Mesenchymal stem cell (in vitro differentiated cells and primary cell): Measurements from ENCODE around the gene RNF44.

Experiments used
- DNase-seq: peaks from one replicate; pipeline ENCODE4 v3.0.0-alpha.2; 2013
- H2AFZ ChIP-seq: one replicate; pipeline ENCODE4 v1.6.1; 2013; ENCODE audit warnings: low read depth, mild to moderate bottlenecking, control low read depth, inconsistent platforms, low read length, moderate library complexity
- H2AK5ac ChIP-seq: 2 replicates; pipeline ENCODE4 v1.6.1; 2013; ENCODE audit warnings: low read length, moderate library complexity, mild to moderate bottlenecking, inconsistent platforms; ENCODE audit not compliant: severe bottlenecking
- H2BK120ac ChIP-seq: one replicate; pipeline ENCODE4 v1.6.1; 2013; ENCODE audit warnings: low read depth, mild to moderate bottlenecking, inconsistent platforms, low read length, moderate library complexity
- H2BK12ac ChIP-seq, 2 experiments: one replicate each; pipeline ENCODE4 v1.6.1; 2013; ENCODE audit warnings: inconsistent platforms in 2 of 2, low read length in 2 of 2, mild to moderate bottlenecking in 2 of 2, moderate library complexity in 2 of 2, control low read depth in 1 of 2
- H2BK15ac ChIP-seq: one replicate; pipeline ENCODE4 v1.6.1; 2013; ENCODE audit warnings: mild to moderate bottlenecking, low read depth, inconsistent platforms; ENCODE audit not compliant: poor library complexity, severe bottlenecking
- H2BK5ac ChIP-seq: 2 replicates; pipeline ENCODE4 v1.6.1; 2013; ENCODE audit warnings: low read depth, mild to moderate bottlenecking, low read length, control low read depth, inconsistent platforms; ENCODE audit not compliant: poor library complexity, severe bottlenecking
- H3K14ac ChIP-seq, 2 experiments: one replicate each; pipeline ENCODE4 v1.6.1; 2013; ENCODE audit warnings: inconsistent platforms in 2 of 2, low read length in 2 of 2, control low read depth in 1 of 2, mild to moderate bottlenecking in 1 of 2, moderate library complexity in 1 of 2
- H3K18ac ChIP-seq, 2 experiments: one replicate each; pipeline ENCODE4 v1.6.1; 2013; ENCODE audit warnings: inconsistent platforms in 2 of 2, low read length in 2 of 2, control low read depth in 1 of 2, low read depth in 1 of 2, mild to moderate bottlenecking in 1 of 2
- H3K23ac ChIP-seq, 2 experiments: one replicate each; pipeline ENCODE4 v1.6.1; 2013; ENCODE audit warnings: inconsistent platforms in 2 of 2, low read length in 2 of 2, mild to moderate bottlenecking in 2 of 2, moderate library complexity in 2 of 2, control low read depth in 1 of 2
- H3K27ac ChIP-seq: 2 replicates; pipeline ENCODE4 v1.5.1; 2013; ENCODE audit warnings: mild to moderate bottlenecking, moderate library complexity, low read length, control low read depth, inconsistent platforms; ENCODE audit not compliant: poor library complexity, severe bottlenecking
- H3K27me3 ChIP-seq, 2 experiments: 2 replicates each; pipeline versions ENCODE4 v1.6.1 to v1.7.0; 2013; ENCODE audit warnings: low read length in 2 of 2, mild to moderate bottlenecking in 2 of 2, moderate library complexity in 2 of 2, control low read depth in 1 of 2, inconsistent platforms in 1 of 2; ENCODE audit not compliant: control insufficient read depth in 1 of 2, insufficient read depth in 1 of 2
- H3K36me3 ChIP-seq, 2 experiments: 2 replicates each; pipeline versions ENCODE4 v1.6.1 to v1.7.0; 2013; ENCODE audit warnings: low read length in 2 of 2, control low read depth in 1 of 2, inconsistent platforms in 1 of 2, low read depth in 1 of 2, mild to moderate bottlenecking in 1 of 2; ENCODE audit not compliant: insufficient read depth in 2 of 2, control insufficient read depth in 1 of 2
- H3K4ac ChIP-seq, 2 experiments: one replicate each; pipeline ENCODE4 v1.6.1; 2013; ENCODE audit warnings: inconsistent platforms in 2 of 2, low read length in 2 of 2, mild to moderate bottlenecking in 2 of 2, moderate library complexity in 2 of 2, control low read depth in 1 of 2, low read depth in 1 of 2
- H3K4me1 ChIP-seq: 2 replicates; pipeline ENCODE4 v1.6.1; 2013; ENCODE audit warnings: low read depth, low read length, control low read depth; ENCODE audit not compliant: control insufficient read depth, insufficient read depth
- H3K4me2 ChIP-seq: 2 replicates; pipeline ENCODE4 v1.6.1; 2013; ENCODE audit warnings: low read length, mild to moderate bottlenecking, inconsistent platforms; ENCODE audit not compliant: poor library complexity, severe bottlenecking
- H3K4me3 ChIP-seq, 2 experiments: 2 replicates each; pipeline versions ENCODE4 v1.5.1 to v1.7.0; 2013; ENCODE audit warnings: low read length in 2 of 2, mild to moderate bottlenecking in 2 of 2, control low read depth in 1 of 2, low read depth in 1 of 2; ENCODE audit not compliant: insufficient read depth in 1 of 2
- H3K79me1 ChIP-seq: replicated peaks from 2 replicates; pipeline ENCODE4 v1.6.1; 2013; ENCODE audit warnings: mild to moderate bottlenecking, control low read depth, low read length, inconsistent platforms; ENCODE audit not compliant: poor library complexity, severe bottlenecking
- H3K9ac ChIP-seq: 2 replicates; pipeline ENCODE4 v1.7.0; 2013; ENCODE audit warnings: mild to moderate bottlenecking, low read length, moderate library complexity
- H3K9me3 ChIP-seq: 2 replicates; pipeline ENCODE4 v1.7.0; 2013; ENCODE audit warnings: mild to moderate bottlenecking, low read length; ENCODE audit not compliant: control insufficient read depth
- H4K8ac ChIP-seq: one replicate; pipeline ENCODE4 v1.6.1; 2013; ENCODE audit warnings: inconsistent platforms, mild to moderate bottlenecking, low read length, moderate library complexity
- H4K91ac ChIP-seq: one replicate; pipeline ENCODE4 v1.6.1; 2013; ENCODE audit warnings: mild to moderate bottlenecking, low read length, inconsistent platforms
- WGBS: methylation state at CpG from one replicate; pipeline ENCODE4 v1.1.7; 2013; ENCODE audit warnings: mixed read lengths; 5-methylcytosine and 5-hydroxymethylcytosine counted together

The RNF44 gene

GRCh38 chr5:176519810-176520720 lies 17.1 kb downstream of the RNF44 start:
- H2BK15ac ChIP-seq = no peak overlapping the region
- no peak overlapping the region for H3K4me3 ChIP-seq
- H2AK5ac ChIP-seq = no peak overlapping the region
- H3K27me3 ChIP-seq = no peaks in the 10 kb centered on the region
- H3K9me3 ChIP-seq = no peaks in the 10 kb centered on the region
- 76% methylated on average over 15 of the region's 16 CpGs for WGBS
- no peak overlapping the region for H2BK120ac ChIP-seq
- H4K91ac ChIP-seq = no peak overlapping the region
- H3K27ac ChIP-seq = no peak overlapping the region
- H2AFZ ChIP-seq = no peak overlapping the region
- no peak overlapping the region for H3K14ac ChIP-seq
- H3K9ac ChIP-seq = no peak overlapping the region
- H4K8ac ChIP-seq = no peak overlapping the region
- no peak overlapping the region for H3K4ac ChIP-seq
- H3K4me2 ChIP-seq = no peak overlapping the region
- no peak overlapping the region for H2BK12ac ChIP-seq
- DNase-seq = no peak
- H3K23ac ChIP-seq = no peak overlapping the region
- H3K4me1 ChIP-seq = no peaks in the 10 kb centered on the region
- H3K36me3 ChIP-seq = no peaks in the 10 kb centered on the region
- H2BK5ac ChIP-seq = no peak overlapping the region
- H3K79me1 ChIP-seq = no peaks in the 10 kb centered on the region
- no peak overlapping the region for H3K18ac ChIP-seq

DNA sequence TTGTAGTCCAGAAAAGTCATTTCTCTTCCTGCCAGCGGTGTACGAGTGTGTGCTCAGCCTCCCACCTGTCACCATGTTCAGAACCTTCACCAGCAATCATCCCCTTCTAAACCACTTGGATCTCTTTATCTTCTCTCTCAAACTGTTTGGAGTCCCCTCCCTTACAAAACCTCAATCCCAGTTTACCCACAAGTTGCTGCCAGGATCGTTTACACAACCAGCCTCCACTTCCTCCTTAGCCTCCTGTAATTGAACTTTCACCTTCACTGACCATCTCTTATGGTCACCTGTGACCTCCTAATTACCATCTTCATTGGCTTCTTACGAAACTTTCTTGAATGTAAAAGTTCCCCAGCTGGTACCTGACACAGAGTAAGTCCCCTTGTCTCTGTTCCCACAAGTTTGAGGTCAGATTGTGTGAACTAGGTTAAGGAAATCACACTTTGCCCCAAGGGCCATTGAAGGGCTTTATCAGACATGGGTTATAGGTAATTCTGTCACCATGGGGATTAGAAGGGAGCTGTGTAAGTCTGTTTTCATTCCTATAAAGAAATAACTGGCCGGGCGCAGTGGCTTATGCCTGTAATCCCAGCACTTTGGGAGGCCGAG lies 20.0 kb downstream of the RNF44 start:
- no peak overlapping the region for H2AK5ac ChIP-seq
- H3K14ac ChIP-seq = no peak overlapping the region
- DNase-seq = no peak
- H2BK120ac ChIP-seq = no peak overlapping the region
- H3K23ac ChIP-seq = no peak overlapping the region
- H2BK15ac ChIP-seq = no peak overlapping the region
- H3K79me1 ChIP-seq = no peaks in the 10 kb centered on the region
- no peak overlapping the region for H3K27ac ChIP-seq
- no peaks in the 10 kb centered on the region for H3K9me3 ChIP-seq
- no peak overlapping the region for H3K18ac ChIP-seq
- H3K4ac ChIP-seq = no peak overlapping the region
- no peak overlapping the region for H2BK12ac ChIP-seq
- H3K36me3 ChIP-seq = no peaks in the 10 kb centered on the region
- no peak overlapping the region for H4K8ac ChIP-seq
- no peak overlapping the region for H3K4me3 ChIP-seq
- H2AFZ ChIP-seq = no peak overlapping the region
- 86% methylated on average over 7 of the region's 7 CpGs for WGBS
- no peaks in the 10 kb centered on the region for H3K4me1 ChIP-seq
- no peak overlapping the region for H3K4me2 ChIP-seq
- no peaks in the 10 kb centered on the region for H3K27me3 ChIP-seq
- H4K91ac ChIP-seq = no peak overlapping the region
- H2BK5ac ChIP-seq = no peak overlapping the region
- H3K9ac ChIP-seq = no peak overlapping the region

- Histone ChIP-seq H3K4ac (no peak overlapping the region), H4K8ac (no peak overlapping the region), H2AFZ (no peak overlapping the region), H2BK15ac (no peak overlapping the region), H3K36me3 (no peaks in the 10 kb centered on the region), H3K9ac (no peak overlapping the region), H3K4me2 (no peak overlapping the region), H2AK5ac (no peak overlapping the region), H3K27me3 (no peaks in the 10 kb centered on the region), H2BK12ac (no peak overlapping the region), H3K18ac (no peak overlapping the region), H3K23ac (no peak overlapping the region), H2BK5ac (no peak overlapping the region), H3K14ac (no peak overlapping the region), H3K79me1 (no peaks in the 10 kb centered on the region), H3K4me1 (no peaks in the 10 kb centered on the region), H2BK120ac (no peak overlapping the region), H3K27ac (no peak overlapping the region), H3K4me3 (no peak overlapping the region), H4K91ac (no peak overlapping the region), H3K9me3 (no peaks in the 10 kb centered on the region)
- no peak for DNase-seq
- 87% methylated on average over 4 of the region's 4 CpGs for WGBS
Measured at GRCh38 chr5:176515396-176515795, 21.8 kb downstream of the RNF44 start.

DNA sequence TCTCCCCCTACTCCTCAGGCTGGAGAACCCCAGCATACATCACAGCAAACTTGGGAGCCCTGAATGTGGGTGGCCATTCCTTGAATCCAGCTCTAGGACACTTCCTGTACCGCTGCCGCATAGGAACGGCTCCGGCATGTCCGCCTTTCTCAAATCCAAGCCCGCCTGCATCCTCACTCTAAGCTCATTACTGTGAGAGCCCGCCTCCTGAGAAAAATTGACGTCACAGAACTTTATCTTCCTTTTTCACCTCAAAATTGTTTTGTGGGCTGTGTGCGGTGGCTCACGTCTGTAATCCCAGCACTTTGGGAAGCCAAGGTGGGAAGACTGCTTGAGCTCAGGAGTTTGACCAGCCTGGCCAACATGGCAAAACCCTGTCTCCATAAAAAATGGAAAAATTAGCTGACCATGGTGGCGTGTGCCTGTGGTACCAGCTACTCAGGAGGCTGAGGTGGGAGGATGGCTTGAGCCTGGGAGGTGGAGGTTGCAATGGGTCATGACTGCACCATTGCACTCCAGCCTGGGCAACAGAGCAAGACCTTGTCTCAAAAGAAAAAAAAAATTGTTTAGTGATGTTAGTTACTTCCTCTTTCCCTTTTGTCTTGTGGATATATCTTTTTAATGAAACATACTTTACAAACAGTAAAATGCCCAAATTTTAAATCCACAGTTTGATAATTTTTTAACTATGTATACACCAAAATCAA lies 22.8 kb downstream of the RNF44 start:
- Histone ChIP-seq H2BK120ac (no peak overlapping the region), H3K4me1 (no peaks in the 10 kb centered on the region), H3K4ac (no peak overlapping the region), H3K27me3 (no peaks in the 10 kb centered on the region), H3K18ac (no peak overlapping the region), H3K27ac (no peak overlapping the region), H2BK5ac (no peak overlapping the region), H4K91ac (no peak overlapping the region), H4K8ac (no peak overlapping the region), H2BK12ac (no peak overlapping the region), H2AFZ (no peak overlapping the region), H3K9me3 (no peaks in the 10 kb centered on the region), H3K4me2 (no peak overlapping the region), H3K36me3 (peaks cover 2 to 9% of the 10 kb centered on the region in 2 experiments), H3K4me3 (no peak overlapping the region), H3K9ac (no peak overlapping the region), H2BK15ac (no peak overlapping the region), H3K79me1 (peaks cover 2% of the 10 kb centered on the region), H3K14ac (no peak overlapping the region), H3K23ac (no peak overlapping the region), H2AK5ac (no peak overlapping the region)
- 95% methylated on average over 11 of the region's 11 CpGs for WGBS
- DNase-seq = no peak
